K562 (cell line): ENCODE measurements around the gene USP20. TPM values are rescaled to one million over a fixed set of nuclear protein-coding genes. Genes with fewer than 3 reads are reported as not detected.

Experiments used
- CXXC5 ChIP-seq: fragments of 250-450 bp; sonication (Bioruptor Pico); IDR thresholded peaks from 2 replicates; pipeline ENCODE4 v1.8.0; 2022; ENCODE audit warnings: inconsistent platforms, mild to moderate bottlenecking, moderate library complexity
- E2F1 ChIP-seq: sonication (generic); formaldehyde crosslinking; IDR thresholded peaks from 2 replicates; pipeline ENCODE4 v1.8.1; 2023; ENCODE audit warnings: mild to moderate bottlenecking, missing genetic modification reagents, moderate library complexity
- HDAC1 ChIP-seq, 2 experiments: fragments of 450-650 bp; IDR thresholded peaks; 2 replicates each; pipeline ENCODE4 v1.6.1; 2016 to 2017; ENCODE audit warnings: inconsistent platforms in 1 of 2, mild to moderate bottlenecking in 1 of 2, moderate library complexity in 1 of 2
- HIVEP1 ChIP-seq: fragments of 250-450 bp; sonication (Bioruptor Pico); IDR thresholded peaks from 2 replicates; pipeline ENCODE4 v1.4.0; 2020; ENCODE audit warnings: mild to moderate bottlenecking
- JUND ChIP-seq, 2 experiments: IDR thresholded peaks; 2 replicates in 1 of 2; 3 replicates in 1 of 2; pipeline ENCODE4 v1.6.1; 2011; ENCODE audit warnings: borderline replicate concordance in 2 of 2, low read depth in 2 of 2, low read length in 2 of 2, improper control_type of control experiment in 1 of 2, missing biosample characterization in 1 of 2, missing genetic modification characterization in 1 of 2, missing genetic modification reagents in 1 of 2
- PHTF2 ChIP-seq: fragments of 250-450 bp; sonication (Bioruptor Pico); IDR thresholded peaks from 2 replicates; pipeline ENCODE4 v1.5.0; 2021; ENCODE audit warnings: mild to moderate bottlenecking
- RBBP5 ChIP-seq: fragments of 200-600 bp; sonication (generic); IDR thresholded peaks from 2 replicates; pipeline ENCODE4 v1.6.1; 2012; ENCODE audit warnings: borderline replicate concordance, mild to moderate bottlenecking, low read length, control low read depth, inconsistent platforms; ENCODE audit not compliant: insufficient read depth, poor library complexity, severe bottlenecking
- RREB1 ChIP-seq: fragments of 250-450 bp; sonication (Bioruptor Pico); IDR thresholded peaks from 2 replicates; pipeline ENCODE4 v1.4.0; 2020
- TARDBP ChIP-seq: fragments of 450-650 bp; IDR thresholded peaks from 2 replicates; pipeline ENCODE4 v1.6.1; 2016
- THAP12 ChIP-seq: fragments of 250-450 bp; sonication (Bioruptor Pico); IDR thresholded peaks from 2 replicates; pipeline ENCODE4 v1.9.0; 2021; ENCODE audit warnings: mild to moderate bottlenecking, inconsistent platforms
- U2AF2 ChIP-seq: fragments of 200-400 bp; formaldehyde crosslinking; optimal IDR thresholded peaks from 2 replicates; pipeline ENCODE3; 2017; ENCODE audit warnings: low read depth, mild to moderate bottlenecking, low read length
- ZNF449 ChIP-seq: fragments of 250-450 bp; sonication (Bioruptor Pico); IDR thresholded peaks from 2 replicates; pipeline ENCODE4 v1.8.0; 2022; ENCODE audit warnings: moderate library complexity, mild to moderate bottlenecking, inconsistent platforms
- ZNF639 ChIP-seq, 2 experiments: fragments of 200-800 bp in 1 of 2; sonication (Bioruptor generic) in 1 of 2; sonication (generic) in 1 of 2; formaldehyde crosslinking in 1 of 2; IDR thresholded peaks in 1 of 2; conservative IDR thresholded peaks in 1 of 2; 2 replicates each; pipeline versions ENCODE4 v1.5.0 to v1.6.1; 2016 to 2020; ENCODE audit warnings: missing compliant biosample characterization in 1 of 2, missing genetic modification characterization in 1 of 2, missing genetic modification reagents in 1 of 2
- polyA plus RNA-seq, 8 experiments: library from polyadenylated mRNA; depleted of rRNA in 4 of 8; stranded (reverse) in 5 of 8; unstranded in 3 of 8; fragments of >200 nt; fragmentation: Nextera tagmentation in 2 of 8; fragmentation: Illumina TruSeq in 1 of 8; extraction: Ambion mirVana in 2 of 8; extraction: Trizol in 1 of 8; gene quantifications; 2 replicates each; pipeline versions ENCODE4 v1.2.1 to v1.2.3, GENCODE V29; 2011 to 2014; ENCODE audit warnings: inconsistent platforms in 1 of 8, missing spikeins in 1 of 8
- total RNA-seq, 7 experiments: library from RNA; depleted of rRNA in 6 of 7; stranded (reverse); fragments of >200 nt in 6 of 7; fragmentation: Illumina TruSeq in 2 of 7; extraction: Trizol in 2 of 7; gene quantifications; 2 replicates each; pipeline versions ENCODE4 v1.2.1 to v1.2.3, GENCODE V29; 2011 to 2021; ENCODE audit warnings: low replicate concordance in 1 of 7

The USP20 gene
- total and polyA plus RNA-seq, 9 of the 15 experiments (the other 6 are each of a cell fraction or from before 2014, with no cell fraction given) = 1.9 to 136 (median 49.1) TPM

- TF ChIP-seq U2AF2 (no peak), CXXC5 (peak; percentile 99), E2F1 (peak; percentile 94), RREB1 (CRISPR knock-in tag) (peak; percentile 92), THAP12 (CRISPR knock-in tag) (peak; percentile 65; the same call in 1 of the 2 replicates), ZNF639 (CRISPR knock-in tag; conservative IDR thresholded peaks at IDR 0.05 in 1 of 2, IDR thresholded peaks at IDR 0.05 in 1 of 2) (peak in 1 of 2 experiments; percentile 97; a peak in 2 of 4 replicates), JUND (IDR thresholded peaks at IDR 0.05; ENCODE audit: borderline replicate concordance, low read depth, low read length) (peak; percentile 99), JUND (tag; IDR thresholded peaks at IDR 0.05; ENCODE audit: borderline replicate concordance, low read depth, low read length) (peak; percentile 94; the same call in 2 of the 3 replicates), HDAC1 (IDR thresholded peaks at IDR 0.05) (peak in 1 of 2 experiments; percentile 98; a peak in 2 of 4 replicates), ZNF449 (peak; percentile 80), PHTF2 (CRISPR knock-in tag) (peak; percentile 48; the same call in 1 of the 2 replicates), TARDBP (no peak), HIVEP1 (peak; percentile 60; the same call in 1 of the 2 replicates), RBBP5 (peak; percentile 73)
These were observed 27.9 kb downstream of the USP20 start (continued) for GRCh38 chr9:129863059-129863690.
